ENCODE data around the gene TXNRD1. TPM values are rescaled to one million over a fixed set of nuclear protein-coding genes. Genes with fewer than 3 reads are reported as not detected.

TXNRD1 gene
- total and polyA plus RNA-seq, 11 donors = 26.6 to 384 (median 90.8) TPM

DNA sequence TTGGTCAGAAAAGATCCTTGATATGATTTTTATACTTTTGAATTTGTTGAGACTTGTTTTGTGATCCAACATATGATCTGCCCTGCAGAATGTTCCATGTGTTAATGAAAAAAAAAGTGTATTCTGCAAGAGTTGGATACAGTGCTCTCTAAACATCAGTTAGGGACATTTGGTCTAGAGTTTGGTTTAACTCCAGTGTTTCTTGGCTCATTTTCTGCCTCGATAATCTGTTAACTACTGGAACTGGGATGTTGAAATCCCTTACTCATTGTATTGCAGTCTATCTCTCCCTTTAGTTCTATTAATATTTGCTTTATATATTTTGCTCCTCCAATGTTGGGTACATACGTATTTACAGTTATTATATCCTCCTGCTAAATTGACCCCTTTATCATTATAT lies 18.3 kb upstream of the TXNRD1 start:
- Histone ChIP-seq H3K27me3 (no peaks in the 10 kb centered on the region), H3K4me3 (no peak overlapping the region), H3K4me1 (peaks cover 0 to 6% (median 0%) of the 10 kb centered on the region in 12 donors), H3K27ac (peak overlapping the region in 1 of 12 donors; percentile 12), H3K36me3 (no peaks in the 10 kb centered on the region), H3K9me3 (peaks cover 0 to 13% (median 1%) of the 10 kb centered on the region in 12 donors)
- no peak for TF ChIP-seq POLR2A (IDR thresholded peaks at IDR 0.05)
- TF ChIP-seq, protein P1, sequence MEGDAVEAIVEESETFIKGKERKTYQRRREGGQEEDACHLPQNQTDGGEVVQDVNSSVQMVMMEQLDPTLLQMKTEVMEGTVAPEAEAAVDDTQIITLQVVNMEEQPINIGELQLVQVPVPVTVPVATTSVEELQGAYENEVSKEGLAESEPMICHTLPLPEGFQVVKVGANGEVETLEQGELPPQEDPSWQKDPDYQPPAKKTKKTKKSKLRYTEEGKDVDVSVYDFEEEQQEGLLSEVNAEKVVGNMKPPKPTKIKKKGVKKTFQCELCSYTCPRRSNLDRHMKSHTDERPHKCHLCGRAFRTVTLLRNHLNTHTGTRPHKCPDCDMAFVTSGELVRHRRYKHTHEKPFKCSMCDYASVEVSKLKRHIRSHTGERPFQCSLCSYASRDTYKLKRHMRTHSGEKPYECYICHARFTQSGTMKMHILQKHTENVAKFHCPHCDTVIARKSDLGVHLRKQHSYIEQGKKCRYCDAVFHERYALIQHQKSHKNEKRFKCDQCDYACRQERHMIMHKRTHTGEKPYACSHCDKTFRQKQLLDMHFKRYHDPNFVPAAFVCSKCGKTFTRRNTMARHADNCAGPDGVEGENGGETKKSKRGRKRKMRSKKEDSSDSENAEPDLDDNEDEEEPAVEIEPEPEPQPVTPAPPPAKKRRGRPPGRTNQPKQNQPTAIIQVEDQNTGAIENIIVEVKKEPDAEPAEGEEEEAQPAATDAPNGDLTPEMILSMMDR (IDR thresholded peaks at IDR 0.05) = no peak
- DNase-seq (no peak), ATAC-seq (peak in 2 of 4 donors; percentile 61 to 68)
- intact Hi-C loops (cut with DNase I) = no loop called here
- WGBS, 4 donors = 71 to 77% (median 72%) methylated on average over 2 of the region's 2 CpGs

DNA sequence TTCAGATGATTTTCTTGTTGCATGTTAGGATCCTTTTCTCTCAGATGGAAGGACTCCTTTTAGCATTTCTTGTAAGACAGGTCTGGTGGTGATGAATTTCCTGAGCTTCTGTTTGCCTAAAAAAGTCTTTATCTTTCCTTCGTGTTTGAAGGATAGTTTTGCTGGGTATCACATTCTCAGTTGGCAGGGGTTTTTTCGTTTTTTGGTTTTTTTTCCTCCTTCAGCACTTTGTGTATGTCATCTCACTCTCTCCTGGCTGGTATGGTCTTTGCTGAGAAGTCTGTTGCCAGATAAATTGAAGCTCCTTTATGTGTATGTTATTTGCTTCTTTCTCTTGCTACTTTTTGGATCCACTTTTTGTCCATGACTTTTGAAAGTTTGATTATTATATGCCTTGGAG lies 15.6 kb upstream of the TXNRD1 start:
- intact Hi-C loops (cut with DNase I) = loop anchor here in 9 of 10 donors (2.0 to 10.0 kb wide), 9 partner anchors 157 to 1185 kb away; no protein-coding TSS in a partner anchor
- ATAC-seq = no peak
- 66 to 75% (median 71%) methylated on average over 2 of the region's 2 CpGs for WGBS, 4 donors
- H3K4me3 ChIP-seq = no peak overlapping the region
- H3K4me1 ChIP-seq = peaks cover 0 to 6% (median 0%) of the 10 kb centered on the region in 12 donors
- no peaks in the 10 kb centered on the region for H3K27me3 ChIP-seq
- no peak for DNase-seq
- H3K27ac ChIP-seq = no peak overlapping the region
- TF ChIP-seq POLR2A (IDR thresholded peaks at IDR 0.05) = no peak
- peaks cover 0 to 13% (median 1%) of the 10 kb centered on the region in 12 donors for H3K9me3 ChIP-seq
- no peaks in the 10 kb centered on the region for H3K36me3 ChIP-seq

DNA sequence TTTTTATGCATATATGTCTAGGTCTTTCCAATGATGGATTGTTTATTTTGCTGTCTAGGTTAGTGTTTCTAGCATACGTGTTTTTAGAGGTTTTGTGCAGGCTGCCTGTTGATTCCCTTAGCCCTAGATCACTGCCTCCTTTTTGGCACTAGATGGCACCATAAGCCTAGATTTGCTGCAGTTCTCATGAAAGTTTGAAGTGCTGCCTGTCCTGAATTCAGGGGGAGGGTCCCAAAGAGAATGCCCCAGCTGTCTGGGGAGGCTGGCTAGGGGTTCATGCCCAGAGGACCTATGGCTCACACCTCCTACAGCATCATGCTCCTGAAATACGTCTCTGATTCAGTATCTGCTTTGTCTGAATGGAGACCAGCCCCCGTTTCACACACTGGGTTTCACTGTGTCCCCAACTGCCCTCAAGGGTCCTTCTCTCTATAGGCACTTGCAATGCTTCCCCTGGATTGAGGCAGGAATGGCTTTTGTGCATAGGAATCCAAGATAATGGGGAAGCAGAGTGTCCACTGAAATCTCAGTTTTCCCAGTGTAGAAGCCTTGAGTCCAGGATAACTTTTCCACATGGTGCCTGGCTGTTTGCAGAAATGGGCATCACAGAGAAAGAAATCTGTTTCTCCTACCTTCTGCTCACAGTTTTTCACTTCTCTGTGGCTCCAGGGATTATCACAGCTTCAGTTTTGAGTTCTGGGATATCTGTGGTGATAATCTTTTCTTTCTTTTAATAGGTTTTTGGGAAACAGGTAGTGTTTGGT lies 14.2 kb upstream of the TXNRD1 start:
- no peaks in the 10 kb centered on the region for H3K36me3 ChIP-seq
- DNase-seq = peak in 1 of 5 donors; percentile 14
- H3K4me3 ChIP-seq = no peak overlapping the region
- no peaks in the 10 kb centered on the region for H3K27me3 ChIP-seq
- intact Hi-C loops (cut with DNase I) = loop anchor here (1.0 to 10.0 kb wide), 9 partner anchors 156 to 1183 kb away; no protein-coding TSS in a partner anchor
- H3K27ac ChIP-seq = no peak overlapping the region
- H3K4me1 ChIP-seq = peaks cover 0 to 6% (median 0%) of the 10 kb centered on the region in 12 donors
- no peak for TF ChIP-seq POLR2A (IDR thresholded peaks at IDR 0.05)
- TF ChIP-seq, protein P1 (IDR thresholded peaks at IDR 0.05) = peak; percentile 58 to 92 (median 82)
- H3K9me3 ChIP-seq = peaks cover 0 to 13% (median 1%) of the 10 kb centered on the region in 12 donors
- 22 to 41% (median 32%) methylated on average over 2 to 3 of the region's 3 CpGs for WGBS, 4 donors
- ATAC-seq = peak in 3 of 4 donors; percentile 72 to 86 (median 72)

DNA sequence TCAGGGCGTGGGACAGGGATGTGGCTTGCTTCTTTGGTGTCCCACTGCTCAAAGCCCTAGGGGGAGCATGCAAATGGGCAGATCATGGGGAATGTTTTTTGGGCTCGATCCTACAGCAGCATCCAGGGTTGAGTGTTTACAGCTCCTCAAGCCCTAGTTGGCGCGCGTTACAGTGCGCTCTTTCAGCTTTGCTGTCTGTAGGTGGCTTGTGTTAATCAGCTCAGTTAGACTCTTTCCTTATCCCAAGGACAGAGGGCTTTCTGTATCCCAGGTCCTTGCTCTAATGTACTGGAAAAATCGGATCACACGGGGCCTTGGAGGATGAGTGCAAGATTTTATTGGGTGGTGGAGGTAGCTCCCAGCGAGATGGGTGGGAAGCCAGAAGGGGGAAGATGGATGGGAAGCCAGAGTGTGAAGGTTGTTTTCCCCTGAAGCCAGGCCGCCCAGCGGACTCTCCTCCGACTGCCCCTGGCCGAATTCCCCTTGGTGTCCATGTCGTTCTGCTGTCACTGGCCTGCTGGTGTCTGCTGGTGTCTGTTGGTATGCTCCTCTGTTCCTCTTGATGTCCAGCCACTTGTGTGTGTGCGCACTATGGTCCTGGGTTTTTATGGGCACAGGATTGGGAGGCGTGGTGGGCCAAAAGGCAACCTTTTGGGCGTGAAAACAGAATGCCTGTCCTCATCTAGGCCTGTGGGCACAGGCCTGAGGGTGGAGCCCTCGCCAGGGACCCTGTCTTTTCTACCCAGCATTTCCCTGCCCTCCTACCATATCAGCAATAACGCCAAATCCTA lies 10.7 kb upstream of the TXNRD1 start:
- DNase-seq = no peak
- WGBS, 4 donors = 88 to 92% (median 89%) methylated on average over 19 of the region's 19 CpGs
- no peak overlapping the region for H3K27ac ChIP-seq
- no peaks in the 10 kb centered on the region for H3K27me3 ChIP-seq
- no peak for ATAC-seq
- H3K36me3 ChIP-seq = no peaks in the 10 kb centered on the region
- TF ChIP-seq POLR2A (IDR thresholded peaks at IDR 0.05) = no peak
- TF ChIP-seq, protein P1 (IDR thresholded peaks at IDR 0.05) = no peak
- intact Hi-C loops (cut with DNase I) = loop anchor here in 8 of 10 donors (5.0 to 10.0 kb wide), 6 partner anchors 152 to 1180 kb away; no protein-coding TSS in a partner anchor
- peaks cover 0 to 6% (median 0%) of the 10 kb centered on the region in 12 donors for H3K4me1 ChIP-seq
- no peak overlapping the region for H3K4me3 ChIP-seq
- H3K9me3 ChIP-seq = peaks cover 0 to 8% (median 1%) of the 10 kb centered on the region in 12 donors
